Kidney (tissue), 14 donors: ENCODE data around the gene COL23A1. TPM values are rescaled to one million over a fixed set of nuclear protein-coding genes. Genes with fewer than 3 reads are reported as not detected.
A peak's percentile ranks its signal among the peaks of the same experiment; 100 is the strongest.

Experiments
- DNase-seq, 5 donors: peaks; one replicate each; pipeline ENCODE4 v3.0.0-alpha.2; 2013 to 2020
- FAIRE-seq: peaks from 2 replicates; lab custom pipeline; 2012; peaks lifted over from hg19 to GRCh38; lab: Jason Lieb, UNC
- H3K27ac ChIP-seq, 2 donors: one replicate each; pipeline ENCODE4 v1.7.0; 2013; ENCODE audit warnings: low read depth in 2 of 2, low read length in 2 of 2, inconsistent platforms in 1 of 2
- H3K27me3 ChIP-seq: one replicate; pipeline ENCODE4 v1.7.1; 2013; ENCODE audit warnings: low read length, inconsistent platforms; ENCODE audit not compliant: control insufficient read depth, insufficient read depth
- H3K36me3 ChIP-seq, 3 donors: one replicate each; pipeline versions ENCODE4 v1.7.0 to v1.7.1; 2013; ENCODE audit warnings: low read length in 3 of 3, control low read depth in 1 of 3, inconsistent platforms in 1 of 3; ENCODE audit not compliant: insufficient read depth in 3 of 3, control insufficient read depth in 2 of 3
- H3K4me1 ChIP-seq, 3 donors: one replicate each; pipeline versions ENCODE4 v1.7.0 to v1.7.1; 2013; ENCODE audit warnings: low read length in 3 of 3, inconsistent platforms in 1 of 3, low read depth in 1 of 3; ENCODE audit not compliant: control insufficient read depth in 2 of 3, insufficient read depth in 2 of 3
- H3K4me3 ChIP-seq, 3 donors: one replicate each; pipeline versions ENCODE4 v1.7.0 to v1.8.1; 2013; ENCODE audit warnings: low read length in 3 of 3, control low read depth in 1 of 3, inconsistent platforms in 1 of 3
- H3K9ac ChIP-seq, 3 donors: one replicate each; pipeline versions ENCODE4 v1.7.0 to v1.7.1; 2013; ENCODE audit warnings: low read length in 3 of 3, control low read depth in 1 of 3, inconsistent platforms in 1 of 3
- H3K9me3 ChIP-seq, 3 donors: one replicate each; pipeline versions ENCODE4 v1.7.0 to v1.7.1; 2013; ENCODE audit warnings: low read length in 3 of 3, control low read depth in 1 of 3, inconsistent platforms in 1 of 3; ENCODE audit not compliant: control insufficient read depth in 2 of 3, insufficient read depth in 1 of 3
- intact Hi-C: fragments of 100-400 bp; cut with DNase I; formaldehyde crosslinking; loops from one replicate; pipeline ENCODE4 v1.11.1; 2022
- polyA plus RNA-seq: library from polyadenylated mRNA; stranded (reverse); fragments of 350-450 nt; fragmentation: Illumina TruSeq; extraction: RNeasy Lipid Tissue Mini Kit (QIAGEN cat#74804); gene quantifications from one replicate; pipeline ENCODE4 v1.2.3, GENCODE V29; 2014; ENCODE audit warnings: low read depth, low replicate concordance; ENCODE audit not compliant: insufficient read depth
- total RNA-seq: library from RNA; stranded (reverse); fragmentation: NEBNext Ultra II Directional; extraction: Animal tissue kit (Norgen Biotek cat#: 25700); gene quantifications from one replicate; pipeline ENCODE4 v1.2.1, GENCODE V29; 2021
- TF ChIP-seq, protein P1 (sequence below): IDR thresholded peaks from 3 replicates; pipeline ENCODE4 v1.5.1; 2012; ENCODE audit warnings: mild to moderate bottlenecking, moderate library complexity, borderline replicate concordance; ENCODE audit not compliant: insufficient read depth; ENCODE audit errors: extremely low read depth
- donor health status: control.
- donor health status: control.
- donor health status: control.
- donor health status: control.
- donor health status: control.
- donor health status: DM: yes; HTN: yes; CAD: no.
- donor health status: Normal renal cell carcinoma (clear cell type).

COL23A1 gene
- total and polyA plus RNA-seq, 2 donors from 2014 or later, result 4.1 to 8.7 TPM

DNA sequence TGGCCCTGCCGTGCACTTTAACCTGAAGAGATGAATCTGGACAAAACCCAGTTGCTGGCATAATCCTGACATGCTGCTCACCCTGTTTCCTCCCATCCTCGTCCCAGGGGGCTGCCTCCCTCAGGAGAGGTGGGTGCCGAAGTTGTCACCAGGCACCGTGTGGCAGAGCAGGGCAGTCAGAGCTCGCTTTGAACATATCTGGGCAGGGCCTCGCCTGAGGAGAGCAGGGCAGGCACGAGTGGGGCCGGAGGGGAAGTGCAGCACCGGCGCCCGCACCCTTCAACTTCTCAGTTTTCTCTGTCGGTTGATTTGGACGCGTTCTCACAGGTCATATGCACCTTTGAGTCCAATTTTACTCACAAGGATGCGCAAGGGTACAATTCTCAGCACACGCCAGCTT lies 216.5 kb downstream of the COL23A1 start:
- Histone ChIP-seq H3K4me3 (no peak overlapping the region), H3K9ac (no peak overlapping the region), H3K27me3 (no peaks in the 10 kb centered on the region), H3K4me1 (no peaks in the 10 kb centered on the region), H3K27ac (no peak overlapping the region), H3K36me3 (no peaks in the 10 kb centered on the region), H3K9me3 (no peaks in the 10 kb centered on the region)
- TF ChIP-seq, protein P1, sequence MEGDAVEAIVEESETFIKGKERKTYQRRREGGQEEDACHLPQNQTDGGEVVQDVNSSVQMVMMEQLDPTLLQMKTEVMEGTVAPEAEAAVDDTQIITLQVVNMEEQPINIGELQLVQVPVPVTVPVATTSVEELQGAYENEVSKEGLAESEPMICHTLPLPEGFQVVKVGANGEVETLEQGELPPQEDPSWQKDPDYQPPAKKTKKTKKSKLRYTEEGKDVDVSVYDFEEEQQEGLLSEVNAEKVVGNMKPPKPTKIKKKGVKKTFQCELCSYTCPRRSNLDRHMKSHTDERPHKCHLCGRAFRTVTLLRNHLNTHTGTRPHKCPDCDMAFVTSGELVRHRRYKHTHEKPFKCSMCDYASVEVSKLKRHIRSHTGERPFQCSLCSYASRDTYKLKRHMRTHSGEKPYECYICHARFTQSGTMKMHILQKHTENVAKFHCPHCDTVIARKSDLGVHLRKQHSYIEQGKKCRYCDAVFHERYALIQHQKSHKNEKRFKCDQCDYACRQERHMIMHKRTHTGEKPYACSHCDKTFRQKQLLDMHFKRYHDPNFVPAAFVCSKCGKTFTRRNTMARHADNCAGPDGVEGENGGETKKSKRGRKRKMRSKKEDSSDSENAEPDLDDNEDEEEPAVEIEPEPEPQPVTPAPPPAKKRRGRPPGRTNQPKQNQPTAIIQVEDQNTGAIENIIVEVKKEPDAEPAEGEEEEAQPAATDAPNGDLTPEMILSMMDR, result no peak
- DNase-seq (peak in 1 of 5 donors; percentile 46), FAIRE-seq (no peak)
- intact Hi-C loops, result no loop called here

DNA sequence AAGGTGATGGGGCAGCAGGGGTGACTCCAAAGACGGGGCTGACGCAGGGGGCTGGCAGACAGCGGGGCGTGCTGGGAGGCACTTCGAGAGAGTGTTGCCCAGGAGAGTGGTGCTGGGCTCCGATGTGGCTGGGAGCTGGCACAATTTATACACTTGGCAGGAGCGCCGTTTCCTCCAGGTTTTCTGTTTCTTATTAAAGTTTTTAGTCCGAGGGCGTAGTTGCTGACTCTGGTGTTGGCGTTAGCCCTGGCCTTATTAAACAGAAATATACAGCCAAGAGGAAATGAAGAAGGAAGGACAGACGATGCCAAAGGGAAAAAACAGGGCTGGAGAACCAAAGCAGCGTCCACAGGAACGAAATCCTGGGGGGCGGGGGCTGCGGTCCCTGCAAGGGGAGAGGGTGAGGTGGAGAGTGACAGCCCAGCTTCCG lies 218.0 kb downstream of the COL23A1 start:
- H3K4me3 ChIP-seq, result no peak overlapping the region
- no peaks in the 10 kb centered on the region for H3K9me3 ChIP-seq
- no peak for FAIRE-seq
- TF ChIP-seq, protein P1, result no peak
- intact Hi-C loops, result no loop called here
- peak in 1 of 5 donors; percentile 58 for DNase-seq
- no peaks in the 10 kb centered on the region for H3K27me3 ChIP-seq
- H3K9ac ChIP-seq, result no peak overlapping the region
- no peaks in the 10 kb centered on the region for H3K36me3 ChIP-seq
- H3K4me1 ChIP-seq, result no peaks in the 10 kb centered on the region
- no peak overlapping the region for H3K27ac ChIP-seq

DNA sequence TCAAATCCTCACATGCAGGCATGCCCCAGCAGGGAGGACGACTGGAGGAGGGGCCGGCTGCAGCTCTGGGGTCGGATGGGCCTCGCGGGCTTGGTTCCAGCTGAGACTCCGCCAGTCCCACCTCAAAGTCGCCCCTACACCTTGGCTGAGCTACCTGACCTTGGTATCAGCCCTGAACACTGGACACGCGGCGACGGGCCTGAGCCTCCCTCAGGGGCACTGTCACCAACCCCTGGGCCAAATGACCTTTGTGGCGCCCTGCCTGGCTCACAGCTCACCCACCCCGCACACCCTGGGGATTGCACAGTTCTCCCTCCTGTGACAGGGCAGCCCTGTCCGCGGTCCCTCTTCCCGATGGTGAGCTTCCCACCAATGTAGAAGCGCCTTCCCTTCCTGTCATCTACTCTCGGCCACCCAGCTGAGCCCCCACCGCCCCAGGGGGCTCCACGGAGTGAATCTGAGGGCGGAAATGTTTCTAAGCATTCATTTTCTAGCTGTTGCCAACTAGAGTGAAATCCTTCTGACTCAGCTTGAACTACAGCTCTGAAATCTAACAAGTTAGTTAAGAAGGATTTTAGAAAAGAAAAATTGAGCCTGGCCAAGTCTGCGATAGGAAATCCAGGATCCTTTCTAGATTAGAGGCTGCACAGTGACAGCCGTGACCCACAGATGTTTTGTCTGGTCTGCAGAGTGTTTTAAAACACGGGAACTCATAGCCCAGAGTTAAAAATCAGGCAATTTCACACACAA lies 218.7 kb downstream of the COL23A1 start:
- intact Hi-C loops, result no loop called here
- Histone ChIP-seq H3K27ac (no peak overlapping the region), H3K9ac (no peak overlapping the region), H3K4me3 (no peak overlapping the region), H3K4me1 (no peaks in the 10 kb centered on the region), H3K27me3 (no peaks in the 10 kb centered on the region), H3K9me3 (no peaks in the 10 kb centered on the region), H3K36me3 (no peaks in the 10 kb centered on the region)
- DNase-seq, result peak in 1 of 5 donors; percentile 58
- no peak for FAIRE-seq
- TF ChIP-seq, protein P1, result no peak
